HG02884 (cell line): Measurements from ENCODE around the gene SLCO2A1.
A peak's percentile ranks its signal among the peaks of the same experiment; 100 is the strongest.

Experiments
- ATAC-seq: cut with Tn5 transposase; IDR thresholded peaks from one replicate; pipeline ENCODE4 v1.9.1; 2021; ENCODE audit warnings: mild to moderate bottlenecking, moderate library complexity; ENCODE audit not compliant: unreplicated experiment

SLCO2A1 gene

DNA sequence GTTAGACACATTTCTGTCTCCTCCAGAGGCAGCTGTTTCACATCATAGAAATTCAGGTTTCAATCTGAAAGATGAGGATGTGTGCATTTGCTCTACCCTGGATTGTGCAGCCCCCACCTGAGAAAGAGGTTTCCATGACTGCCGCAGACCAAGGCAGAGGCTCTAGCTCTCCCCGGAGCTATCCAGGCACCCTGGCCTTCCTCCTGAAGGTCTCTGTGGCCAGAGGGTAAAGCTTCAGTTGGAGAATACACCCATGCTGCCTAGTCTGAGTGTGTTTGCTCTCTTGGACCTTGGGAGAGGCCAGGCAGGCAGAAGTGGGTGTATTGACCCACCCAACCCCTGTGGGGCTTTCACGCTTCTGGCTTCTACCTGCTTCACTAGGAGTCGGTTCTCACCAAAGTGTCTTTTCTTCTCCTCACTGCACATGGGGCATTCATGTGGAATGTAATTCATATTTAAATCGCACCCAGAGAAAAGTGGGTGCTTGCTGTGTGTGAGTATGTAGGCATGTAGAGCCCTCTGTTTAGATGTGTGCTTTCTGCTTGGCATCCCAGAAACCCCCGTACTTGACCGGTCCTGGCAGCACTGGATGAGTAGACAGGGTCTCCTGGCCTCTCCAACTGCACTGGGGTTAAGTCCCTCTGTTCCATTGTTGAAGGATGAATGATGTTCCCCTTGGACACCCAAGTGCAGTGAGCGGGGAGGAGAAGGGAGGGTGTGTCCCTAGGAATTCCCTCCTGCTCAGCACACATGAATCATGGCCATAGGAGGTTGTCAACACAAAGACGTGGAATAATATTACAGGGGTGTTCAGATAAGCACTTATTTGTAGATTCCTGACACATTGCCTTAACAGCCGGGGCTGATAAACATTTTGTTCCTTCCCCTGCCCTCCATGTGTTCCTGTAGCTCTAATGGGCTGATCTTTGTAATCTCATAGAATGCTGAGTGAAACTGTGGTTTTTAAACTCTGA lies 113.8 kb downstream of the SLCO2A1 start:
- ATAC-seq, result no peak

DNA sequence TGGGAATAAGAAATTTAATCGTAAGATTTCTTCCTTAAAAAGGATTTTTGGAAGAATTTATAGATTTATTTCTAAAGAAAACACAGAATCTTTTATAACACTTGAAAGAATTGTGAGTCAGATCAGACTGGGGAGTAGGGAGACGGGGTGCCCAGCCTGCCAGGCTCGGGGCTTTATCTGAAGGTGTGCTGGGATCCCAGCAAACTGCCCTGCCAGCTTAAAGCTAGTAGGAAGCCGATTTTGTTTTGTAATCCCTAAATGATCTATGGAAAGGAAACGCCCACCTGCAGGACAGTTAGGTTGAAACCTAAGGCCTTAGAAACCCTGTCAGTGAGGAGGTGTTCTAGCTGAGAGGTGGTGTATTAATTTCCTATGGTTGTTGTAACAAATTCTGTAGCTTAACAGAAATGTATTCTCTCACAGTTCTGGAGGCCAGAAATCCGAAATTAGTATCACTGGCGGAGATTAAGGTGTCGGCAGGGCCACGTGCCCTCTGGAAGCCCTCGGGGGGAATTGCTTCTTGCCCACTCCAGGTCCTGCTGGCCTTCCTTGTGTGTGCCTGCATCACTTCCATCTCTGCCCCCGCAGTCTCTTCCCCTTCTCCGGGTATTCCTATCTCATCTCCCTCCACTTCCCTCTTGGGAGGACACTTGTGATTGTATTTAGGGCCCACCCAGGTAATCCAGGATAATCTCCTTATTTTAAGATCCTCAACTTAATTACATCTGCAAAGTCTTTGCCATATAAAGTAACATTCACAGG lies 114.7 kb downstream of the SLCO2A1 start:
- no peak for ATAC-seq

DNA sequence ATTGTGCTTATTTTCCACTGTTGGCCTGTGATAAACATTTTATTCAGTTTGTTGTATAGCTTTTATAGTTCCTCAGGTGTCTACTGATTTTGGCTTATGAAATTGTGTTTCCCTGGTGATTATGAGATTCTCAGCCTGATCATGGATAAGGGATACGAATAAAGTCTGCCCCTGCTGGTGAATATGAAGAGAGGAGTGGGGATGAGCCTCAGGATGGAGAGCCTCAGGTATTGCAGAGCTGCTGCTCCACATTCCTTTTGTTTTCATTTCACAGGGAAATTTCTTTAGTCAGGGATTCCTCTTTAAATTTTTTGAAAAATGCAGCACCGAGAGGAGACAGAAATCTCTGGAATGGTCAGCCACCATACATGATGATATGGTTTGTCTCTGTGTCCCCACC lies 119.3 kb downstream of the SLCO2A1 start:
- no peak for ATAC-seq

DNA sequence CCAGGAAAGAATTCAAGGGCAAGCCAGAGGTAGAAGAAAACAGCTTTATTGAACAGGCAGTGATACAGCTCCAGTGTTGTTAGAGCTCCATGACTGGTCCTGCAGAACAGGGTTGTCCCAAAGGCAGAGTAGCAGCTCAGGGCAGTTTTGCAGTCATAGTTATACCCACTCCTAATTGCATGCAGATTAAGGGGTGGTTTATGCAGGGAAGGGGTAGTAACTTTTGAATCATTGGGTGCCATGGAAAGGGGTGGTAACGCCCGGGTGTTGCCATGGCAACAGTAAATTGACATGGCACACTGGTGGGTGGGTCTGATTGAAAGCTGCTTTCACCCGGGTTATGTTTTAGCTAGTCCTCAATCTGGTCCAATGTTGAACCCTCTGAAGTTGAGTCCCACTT lies 124.3 kb downstream of the SLCO2A1 start:
- ATAC-seq, result no peak

DNA sequence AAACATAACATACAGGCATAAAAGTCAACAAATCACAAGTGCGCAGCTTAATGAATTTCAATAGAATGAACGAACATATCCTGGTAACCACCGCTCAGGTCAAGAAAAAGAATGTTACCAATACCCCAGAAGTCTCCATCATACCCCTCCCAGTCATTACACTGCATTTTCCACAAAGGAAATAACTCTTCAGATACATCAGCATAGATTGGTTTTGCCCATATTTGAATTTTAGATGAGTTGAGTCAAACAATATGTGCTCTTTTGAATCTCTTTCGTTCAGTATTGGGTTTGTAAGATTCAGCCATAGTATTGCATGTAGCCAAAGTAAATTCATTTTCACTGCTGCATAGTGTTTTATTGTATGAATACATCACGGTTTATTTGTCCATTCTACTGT lies 127.9 kb downstream of the SLCO2A1 start:
- no peak for ATAC-seq

DNA sequence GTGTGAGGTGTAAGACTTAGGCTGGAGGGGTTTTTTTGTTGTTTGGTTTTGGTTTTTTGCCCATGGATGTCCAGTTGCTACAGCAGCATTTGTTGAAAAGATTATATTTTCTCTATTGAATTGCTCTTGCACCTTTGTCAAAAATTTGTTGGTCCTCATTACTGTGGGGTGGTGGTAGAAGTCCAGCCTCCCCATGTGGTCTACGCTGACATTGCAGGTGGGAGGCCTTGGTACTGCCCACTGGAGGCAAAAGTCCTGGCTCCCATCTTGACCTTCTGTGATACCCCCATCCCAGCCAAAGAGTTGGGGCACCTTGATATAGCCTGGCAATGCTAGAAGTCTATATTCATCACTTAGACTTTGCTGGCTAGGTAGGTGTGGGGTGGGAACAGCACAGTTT lies 128.6 kb downstream of the SLCO2A1 start:
- no peak for ATAC-seq

DNA sequence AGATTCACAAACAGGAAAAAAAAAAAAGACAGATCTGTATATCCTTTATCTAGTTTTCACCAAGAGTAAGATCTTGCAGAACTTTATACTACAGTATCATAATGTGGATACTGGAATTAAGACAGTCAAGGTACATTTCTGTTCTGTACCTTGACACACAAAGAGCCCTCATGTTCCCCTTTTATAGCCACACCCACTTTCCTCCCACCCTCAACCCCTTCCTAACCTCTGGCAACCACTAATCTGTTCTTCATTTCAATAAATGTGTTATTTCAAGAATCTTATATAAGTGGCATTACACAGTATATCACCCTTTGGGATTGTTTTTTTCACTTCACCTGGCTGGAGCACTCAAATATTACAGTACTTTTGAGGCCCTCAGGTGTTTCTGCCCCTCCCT lies 130.4 kb downstream of the SLCO2A1 start:
- no peak for ATAC-seq

DNA sequence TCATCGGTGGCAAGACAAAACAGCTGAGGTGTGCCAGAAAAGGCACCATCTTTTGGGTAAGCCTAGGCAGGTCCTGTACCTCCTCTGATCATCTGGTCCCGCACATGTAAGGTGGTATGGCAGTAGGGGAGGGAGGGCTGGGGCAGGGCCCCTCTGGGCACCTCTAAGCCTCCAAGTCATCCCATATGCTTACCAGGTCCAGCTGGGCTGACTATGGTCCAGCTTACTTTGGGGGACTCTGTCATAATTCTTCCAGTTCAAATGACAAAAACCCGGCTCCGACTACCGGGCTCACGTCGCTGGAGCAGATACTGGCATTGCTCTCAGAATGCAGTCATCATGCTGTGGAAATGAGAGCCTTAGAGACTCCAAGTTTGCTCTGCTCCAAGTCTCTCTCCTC lies 132.2 kb downstream of the SLCO2A1 start:
- ATAC-seq, result no peak

DNA sequence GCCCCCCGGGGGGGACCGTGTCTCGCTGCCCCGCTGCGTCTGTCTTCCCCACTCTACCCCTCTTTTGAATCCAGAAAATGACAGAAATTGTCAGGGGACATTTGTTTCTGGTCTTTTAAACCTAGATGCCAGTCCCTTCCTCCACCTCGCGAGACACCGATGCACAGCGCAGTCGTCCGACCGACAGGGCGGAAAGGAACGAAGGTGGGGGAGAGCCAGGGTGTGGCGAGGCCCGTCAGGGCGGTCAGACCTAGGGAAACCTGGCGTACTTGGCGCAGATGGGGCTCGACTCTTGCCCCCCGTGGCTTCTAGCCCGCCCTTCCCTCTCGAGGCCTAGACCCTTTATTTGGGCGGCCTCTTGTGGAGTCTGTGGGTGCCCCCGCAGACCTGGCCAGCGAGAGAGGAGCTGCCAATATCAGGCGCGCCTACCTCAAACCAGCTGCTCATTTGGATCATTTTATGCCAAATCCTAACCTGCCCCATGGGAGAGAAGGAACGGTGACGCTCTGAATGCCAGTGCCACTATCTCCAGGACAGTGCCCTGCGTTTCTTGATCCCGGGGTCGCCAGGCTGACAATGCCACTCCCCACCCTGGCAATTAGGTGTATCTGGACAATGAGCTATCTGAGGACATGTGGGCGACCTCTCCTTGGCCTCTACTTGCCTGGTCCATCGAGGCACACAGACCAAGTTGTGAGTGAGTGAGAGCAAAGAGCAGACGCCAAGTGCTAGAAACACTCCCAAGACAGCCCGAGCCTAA lies 133.5 kb downstream of the SLCO2A1 start:
- ATAC-seq, result no peak

DNA sequence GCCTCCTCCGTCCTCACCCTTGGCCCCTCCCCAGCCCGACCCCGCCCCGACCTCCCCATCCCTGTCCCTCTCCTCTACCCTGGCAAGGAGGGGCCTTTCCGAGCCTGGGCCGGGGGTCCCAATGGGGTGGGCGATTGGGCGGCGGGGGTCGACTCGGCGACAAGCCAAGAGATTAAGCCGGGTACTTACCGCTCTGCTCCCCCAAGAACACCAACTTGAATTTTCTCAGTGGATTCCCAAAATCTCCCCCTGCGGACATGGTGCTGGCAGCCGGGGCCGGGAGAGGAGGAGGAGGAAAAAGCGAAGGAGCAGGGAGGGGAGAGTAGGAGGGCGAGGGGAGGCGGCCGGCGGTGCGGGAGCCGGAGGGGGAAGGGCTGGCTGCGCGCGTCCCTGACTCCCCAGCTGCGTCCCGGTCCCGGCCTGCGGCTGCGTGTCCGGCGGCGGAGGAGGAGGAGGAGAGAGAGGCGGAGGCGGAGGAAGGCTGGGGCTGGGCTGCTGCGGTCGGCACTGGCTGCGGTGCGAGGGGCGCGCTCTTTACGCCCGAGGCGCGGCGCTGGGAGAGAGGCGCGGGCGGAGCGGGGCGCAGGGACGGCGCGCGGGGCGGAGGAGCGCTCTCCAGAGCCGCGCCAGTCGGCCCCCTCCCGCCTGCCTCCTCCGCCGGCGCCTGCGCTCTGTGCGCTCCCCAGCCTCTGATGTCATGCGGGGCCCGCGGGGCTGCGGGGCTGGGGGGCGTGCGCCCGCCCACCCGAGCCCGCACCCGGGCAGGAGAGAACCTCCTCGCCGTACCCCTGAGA lies 134.3 kb downstream of the SLCO2A1 start, which contains the start of gene RAB6B:
Gene RAB6B, minus strand, starts transcription at position 675 of the 794 bp plus-strand sequence. Its CDS starts 416 bp downstream, at position 259.
- ATAC-seq, result peak; percentile 66

DNA sequence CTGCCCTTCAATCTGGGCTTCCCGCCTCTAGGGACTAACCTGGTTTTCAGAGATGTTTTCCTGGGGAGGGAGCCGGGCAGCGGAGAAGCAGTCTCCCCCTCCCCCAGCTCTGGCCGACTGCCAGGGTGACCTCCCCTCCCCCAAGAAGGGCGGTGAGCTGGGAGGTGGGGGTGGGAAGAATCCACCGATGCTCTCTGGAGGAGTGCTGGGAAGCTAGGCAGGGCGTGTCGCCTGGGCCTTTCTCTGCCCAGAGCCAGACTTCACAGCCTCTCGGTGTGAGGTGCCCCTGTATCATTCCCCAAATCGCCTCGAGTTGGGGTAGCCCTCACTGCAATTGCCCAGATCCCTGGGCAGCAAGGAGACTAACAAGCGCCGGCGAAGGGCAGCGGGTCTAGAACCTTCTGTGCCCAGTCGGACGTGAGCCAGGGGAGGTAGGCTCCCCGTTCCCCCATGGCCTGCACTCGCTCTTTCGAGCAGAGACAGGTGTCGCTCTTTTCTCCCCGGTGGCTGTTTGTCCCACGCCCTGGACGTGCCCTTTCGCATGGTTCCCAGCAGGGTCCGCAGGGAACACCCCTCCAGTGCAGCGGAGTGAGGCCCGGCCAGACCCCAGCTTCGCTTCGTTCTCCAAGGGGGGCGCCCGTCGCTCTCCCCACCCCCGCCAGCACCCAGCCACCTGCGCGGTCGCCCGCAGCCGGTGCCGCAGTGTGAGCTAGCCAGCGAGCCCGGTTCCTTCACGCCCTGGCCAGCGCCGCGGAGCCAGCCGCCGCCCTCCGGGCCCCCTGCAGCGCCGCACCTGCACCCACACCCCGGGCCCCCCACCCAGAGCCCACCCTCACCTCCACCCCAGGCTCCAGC lies 135.1 kb downstream of the SLCO2A1 start:
- ATAC-seq, result no peak

DNA sequence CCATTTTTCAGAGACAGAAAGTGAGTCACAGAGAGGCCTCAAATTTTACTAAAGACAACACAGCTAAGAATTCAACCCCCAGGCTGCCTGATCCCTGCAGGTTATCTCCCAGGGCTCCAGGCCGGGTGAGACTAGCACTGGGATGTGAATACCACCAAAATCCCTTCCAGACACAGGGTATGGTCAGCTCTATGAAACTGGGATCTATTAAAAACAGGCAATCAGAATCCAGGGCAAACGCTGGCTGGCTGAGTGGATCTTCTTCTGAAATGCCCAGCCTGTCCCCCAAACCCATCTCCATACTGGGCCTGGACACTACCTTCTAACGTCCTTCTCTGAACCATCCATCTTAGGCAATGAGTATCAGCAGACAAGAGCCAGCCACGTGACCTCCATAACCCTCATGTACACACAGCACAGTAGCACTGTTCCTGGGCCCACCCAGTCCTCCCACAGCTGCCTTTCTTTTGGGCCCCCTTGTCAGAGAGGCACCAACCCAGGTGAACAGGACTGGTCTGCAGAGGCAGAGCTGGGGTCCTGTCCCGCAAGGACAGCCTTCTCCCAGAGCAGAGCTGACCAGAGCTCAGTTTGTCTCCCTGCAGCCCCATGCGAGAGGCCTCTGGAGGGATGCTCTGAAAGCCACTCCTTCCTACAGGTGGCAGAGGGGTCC lies 135.9 kb downstream of the SLCO2A1 start:
- no peak for ATAC-seq

DNA sequence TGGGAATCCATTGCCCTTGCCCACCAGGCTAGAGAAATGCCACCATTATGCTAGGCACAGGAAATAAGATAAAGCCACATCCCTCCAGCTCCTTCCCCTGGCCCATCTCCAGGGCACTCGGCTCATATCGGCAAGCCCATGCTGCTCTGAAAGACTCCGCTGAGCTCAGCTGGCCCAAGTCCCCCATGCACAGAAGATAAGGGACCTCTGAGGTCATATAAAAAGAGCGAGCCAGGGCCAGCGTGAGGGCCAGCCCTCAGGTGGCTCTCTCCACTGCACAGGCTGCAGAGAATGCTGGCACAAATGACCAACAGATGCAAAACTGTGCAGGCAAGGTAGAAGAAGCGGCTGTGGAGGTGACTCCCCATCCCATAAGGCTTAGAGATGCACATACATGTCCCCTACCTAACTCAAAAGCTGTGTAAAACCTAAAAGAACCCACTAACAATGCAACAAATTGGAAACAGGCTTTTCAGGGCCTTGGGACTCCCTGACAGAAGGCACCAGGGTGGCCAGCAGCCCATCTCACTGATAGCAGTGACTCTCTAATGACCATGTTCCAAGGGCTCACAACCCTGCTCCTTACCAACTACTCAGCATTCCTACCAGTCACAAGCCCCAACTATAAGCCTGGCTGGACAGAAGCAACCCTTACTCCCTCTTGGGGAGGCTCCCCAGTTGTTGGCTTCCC lies 137.0 kb downstream of the SLCO2A1 start:
- ATAC-seq, result no peak

DNA sequence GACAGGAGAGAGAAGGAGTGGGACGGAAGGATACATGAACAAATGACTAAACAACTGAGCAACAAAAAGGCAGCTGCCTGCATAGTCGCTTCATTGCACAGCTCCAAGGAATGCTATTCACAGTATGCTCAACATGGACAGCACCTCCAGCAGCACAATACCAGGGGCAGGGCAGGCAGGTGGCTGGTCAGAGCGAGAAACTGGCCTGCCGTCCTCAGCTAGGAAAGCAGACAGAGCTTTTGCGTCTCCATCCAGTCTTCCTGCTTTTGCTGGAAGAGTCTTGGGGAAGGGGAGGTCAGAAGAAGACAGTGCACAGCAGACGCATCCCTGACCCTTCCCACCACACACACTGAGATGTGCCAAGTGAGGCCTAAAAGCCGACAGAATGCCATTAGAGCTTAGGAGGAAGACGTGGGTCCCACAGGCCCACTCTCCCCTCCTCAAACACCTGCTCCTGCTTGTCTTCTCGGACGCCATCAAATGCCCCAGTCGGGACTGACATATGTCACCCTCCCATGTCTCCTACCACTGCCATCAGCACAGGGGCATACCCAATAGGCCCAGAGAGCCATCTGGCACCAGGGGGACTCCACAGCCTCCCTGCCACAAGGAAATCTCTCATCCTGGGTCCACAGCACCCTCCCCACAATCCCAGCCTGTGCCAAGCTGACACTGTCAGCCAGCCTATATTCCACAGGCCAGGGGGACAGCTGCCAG lies 137.9 kb downstream of the SLCO2A1 start:
- no peak for ATAC-seq

DNA sequence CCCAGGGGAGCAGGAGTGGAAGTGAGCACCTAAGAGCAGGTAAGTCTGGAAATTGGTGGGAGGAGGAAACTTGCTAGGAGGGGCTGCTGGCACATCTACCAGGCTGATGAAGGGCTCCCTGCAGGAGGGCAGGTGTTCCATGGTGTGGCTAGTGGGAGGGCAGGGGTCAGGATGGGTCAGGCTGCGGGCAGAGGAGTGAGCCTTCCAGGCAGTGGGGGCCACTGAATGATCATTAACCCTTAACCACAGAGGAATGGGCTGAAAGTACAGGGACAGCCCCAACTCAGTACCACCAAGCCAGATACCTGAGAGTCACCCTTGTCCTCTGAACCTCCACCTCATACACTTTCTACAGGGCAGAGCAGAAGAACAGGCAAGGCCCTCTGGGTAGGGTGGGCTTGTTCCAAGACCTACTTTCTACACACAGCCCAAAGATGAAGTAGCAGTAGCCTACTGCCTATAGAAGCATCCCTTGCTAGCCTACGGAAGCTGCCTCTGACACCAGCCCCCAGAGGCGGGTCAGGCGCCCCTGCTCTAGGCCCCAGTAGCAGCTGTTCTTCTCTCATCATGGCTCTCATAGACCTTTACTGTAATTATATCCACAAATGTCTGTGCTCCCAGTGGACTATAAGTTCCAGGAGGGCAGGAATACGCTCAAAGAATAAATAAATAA lies 138.6 kb downstream of the SLCO2A1 start:
- ATAC-seq, result no peak

DNA sequence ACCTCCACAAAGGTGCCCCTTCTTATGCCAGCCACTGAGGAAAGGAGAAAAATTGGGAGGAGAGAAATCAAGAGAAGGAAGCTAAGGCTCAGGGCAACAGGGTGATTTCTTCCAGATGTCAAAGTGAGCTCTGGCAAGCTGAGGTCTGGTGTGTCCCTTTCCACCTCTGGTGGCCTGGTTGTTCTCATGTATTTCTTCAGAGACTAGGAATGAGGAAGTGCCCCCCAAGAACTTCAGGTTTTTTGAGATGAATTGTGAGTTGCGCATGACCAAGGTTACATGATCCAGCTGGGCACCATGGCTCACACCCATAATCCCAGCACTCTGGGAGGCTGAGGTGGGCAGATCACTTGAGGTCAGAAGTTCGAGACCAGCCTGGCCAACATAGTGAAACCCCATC lies 139.7 kb downstream of the SLCO2A1 start:
- no peak for ATAC-seq

DNA sequence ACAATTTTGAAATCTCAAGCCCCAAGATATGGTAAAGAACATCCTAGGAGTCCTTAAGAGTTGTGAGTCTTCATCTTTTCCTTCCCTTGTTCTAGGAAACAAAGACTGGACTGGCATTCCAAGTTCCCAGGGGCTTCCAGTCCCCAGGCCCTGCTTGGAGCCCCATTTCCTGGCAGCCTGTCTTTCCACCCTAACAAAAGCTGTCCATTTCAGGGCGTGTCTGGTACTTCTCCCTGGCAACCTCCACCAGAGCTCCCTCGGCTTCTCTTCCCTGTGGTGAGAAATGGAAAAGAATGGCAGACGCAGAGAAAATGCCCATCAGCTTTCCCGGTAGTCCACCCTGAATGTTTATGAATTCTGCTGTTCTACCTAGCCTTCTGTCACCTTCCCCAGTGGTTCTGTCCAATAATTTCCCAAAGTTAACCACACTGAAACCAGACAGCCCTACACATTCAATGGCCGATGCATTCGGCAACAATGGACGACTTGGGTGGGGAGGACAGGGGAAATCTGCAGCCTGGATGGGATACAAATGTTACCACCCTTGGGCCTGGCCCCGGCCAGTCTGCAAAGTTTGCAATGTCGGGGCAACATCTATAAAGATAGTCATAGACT lies 140.9 kb downstream of the SLCO2A1 start:
- ATAC-seq, result no peak
